GM19328 (cell line): ENCODE data around the gene EFNA2.
"Not testable (repeated sequence)": the region's sequence is repeated elsewhere in the genome, so short reads cannot be mapped to it uniquely, and the experiment has no call there.

Experiments used
- ATAC-seq: cut with Tn5 transposase; IDR thresholded peaks from one replicate; pipeline ENCODE4 v1.9.1; 2021; ENCODE audit warnings: mild to moderate bottlenecking, moderate library complexity; ENCODE audit not compliant: unreplicated experiment

Gene EFNA2

DNA sequence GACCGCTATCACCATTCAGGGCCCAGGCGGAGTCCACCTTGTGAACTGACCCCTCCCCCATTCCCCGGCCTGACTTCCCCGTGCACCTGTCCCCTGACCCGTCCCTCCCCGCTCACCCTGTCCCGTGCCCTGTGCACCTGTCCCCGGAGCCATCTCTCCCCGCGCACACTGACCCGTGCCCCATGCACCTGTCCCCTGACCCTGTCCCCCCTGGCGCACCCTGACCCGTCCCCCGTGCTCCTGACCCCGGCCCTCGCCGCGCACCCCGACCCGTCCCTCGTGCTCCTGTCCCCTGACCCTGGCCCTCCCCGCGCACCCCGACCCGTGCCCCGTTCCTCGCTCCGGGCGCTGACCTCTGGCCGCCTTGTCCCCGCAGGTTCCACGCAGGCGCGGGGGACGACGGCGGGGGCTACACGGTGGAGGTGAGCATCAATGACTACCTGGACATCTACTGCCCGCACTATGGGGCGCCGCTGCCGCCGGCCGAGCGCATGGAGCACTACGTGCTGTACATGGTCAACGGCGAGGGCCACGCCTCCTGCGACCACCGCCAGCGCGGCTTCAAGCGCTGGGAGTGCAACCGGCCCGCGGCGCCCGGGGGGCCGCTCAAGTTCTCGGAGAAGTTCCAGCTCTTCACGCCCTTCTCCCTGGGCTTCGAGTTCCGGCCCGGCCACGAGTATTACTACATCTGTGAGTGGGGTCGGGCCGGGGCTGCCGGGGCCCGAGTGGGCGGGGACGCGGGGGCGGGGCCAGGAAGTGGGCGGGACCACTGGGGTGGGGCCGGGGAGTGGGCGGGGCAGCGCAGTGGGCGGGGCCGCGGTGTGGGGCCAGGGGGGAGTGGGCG, 9.7 kb downstream of the EFNA2 start:
- ATAC-seq = no peak

DNA sequence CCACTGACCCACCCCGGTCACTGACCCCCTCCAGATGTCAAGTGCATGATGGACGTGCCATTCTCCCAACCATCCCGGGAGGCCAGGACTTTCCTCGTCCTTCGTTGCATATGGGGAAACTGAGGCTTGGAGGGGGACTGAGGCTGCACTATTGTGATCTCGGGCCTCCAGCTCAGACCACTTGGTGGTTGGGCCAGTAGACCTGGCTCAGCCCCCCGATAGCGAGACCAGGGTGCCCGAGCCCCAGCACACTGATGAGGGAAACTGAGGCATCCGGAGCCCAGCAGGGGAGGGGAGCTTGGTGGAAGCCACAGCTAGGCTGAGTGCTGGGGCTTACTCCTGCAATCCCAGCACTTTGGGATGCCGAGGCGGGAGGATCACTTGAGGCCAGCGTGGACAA, 10.4 kb downstream of the EFNA2 start:
- ATAC-seq = no peak

DNA sequence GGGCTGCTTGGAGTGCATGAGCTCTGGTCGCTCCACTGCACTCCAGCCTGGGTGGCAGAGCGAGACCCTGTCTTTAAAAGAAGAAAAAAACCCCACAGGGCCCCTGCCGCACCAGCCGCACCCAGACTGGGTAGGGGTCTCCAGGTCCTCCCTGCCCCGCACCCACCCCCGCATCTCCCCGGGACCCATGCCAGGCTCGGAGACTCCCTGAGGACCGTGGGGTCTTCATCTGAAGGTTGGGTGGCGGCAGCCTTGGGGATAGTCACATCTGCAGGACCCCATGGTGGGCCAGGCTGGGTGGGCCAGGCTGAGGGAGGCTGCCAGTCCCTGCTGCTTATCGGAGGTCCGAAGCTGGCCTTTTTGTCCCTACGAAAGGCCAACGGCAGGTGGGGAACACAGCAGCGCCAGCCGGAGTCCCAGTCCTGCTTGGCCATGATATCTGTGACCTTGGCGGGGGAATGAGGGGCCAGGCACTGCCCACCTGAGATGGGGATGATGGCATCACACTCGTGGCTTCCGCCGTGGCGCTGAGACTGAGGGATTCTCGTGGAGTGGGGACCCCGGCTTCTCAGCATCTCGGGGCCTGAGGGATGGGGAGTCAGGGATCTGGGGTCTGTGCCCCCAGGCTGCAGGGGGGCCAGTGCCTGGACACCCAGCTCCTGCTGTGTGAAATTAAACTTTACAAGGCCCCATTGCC, 11.1 kb downstream of the EFNA2 start:
- ATAC-seq = no peak

DNA sequence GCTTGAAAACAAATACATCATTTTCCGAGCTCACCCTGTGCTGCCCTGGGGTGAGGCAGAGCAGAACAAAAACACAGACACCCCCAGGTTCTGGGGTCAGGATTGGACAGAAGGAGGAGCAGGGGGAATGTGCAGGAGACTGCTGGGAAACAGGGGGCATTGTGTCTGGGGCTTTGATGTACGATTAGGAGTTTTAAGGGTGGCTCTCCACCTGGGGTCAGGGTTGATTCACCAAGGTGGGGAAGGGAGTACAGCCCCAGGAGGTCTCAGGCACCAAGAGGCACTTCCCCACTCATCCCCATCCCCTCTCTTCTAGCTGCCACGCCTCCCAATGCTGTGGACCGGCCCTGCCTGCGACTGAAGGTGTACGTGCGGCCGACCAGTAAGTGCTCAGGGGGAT, 12.6 kb downstream of the EFNA2 start:
- no peak for ATAC-seq

DNA sequence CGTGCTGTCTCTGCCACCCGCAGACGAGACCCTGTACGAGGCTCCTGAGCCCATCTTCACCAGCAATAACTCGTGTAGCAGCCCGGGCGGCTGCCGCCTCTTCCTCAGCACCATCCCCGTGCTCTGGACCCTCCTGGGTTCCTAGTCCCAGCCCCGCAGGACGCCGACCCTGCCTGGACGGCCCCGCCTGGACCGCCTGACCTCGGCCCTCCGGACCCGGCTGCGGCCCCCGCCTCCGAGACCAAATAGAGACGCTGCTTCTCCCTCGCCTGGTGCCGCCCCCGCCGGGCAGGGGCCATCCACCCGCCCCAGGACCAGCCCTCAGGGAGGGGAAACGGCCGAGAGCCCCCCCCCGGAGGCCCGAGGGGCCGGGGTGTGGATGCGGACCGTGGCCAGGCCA, 14.1 kb downstream of the EFNA2 start:
- ATAC-seq = no peak

DNA sequence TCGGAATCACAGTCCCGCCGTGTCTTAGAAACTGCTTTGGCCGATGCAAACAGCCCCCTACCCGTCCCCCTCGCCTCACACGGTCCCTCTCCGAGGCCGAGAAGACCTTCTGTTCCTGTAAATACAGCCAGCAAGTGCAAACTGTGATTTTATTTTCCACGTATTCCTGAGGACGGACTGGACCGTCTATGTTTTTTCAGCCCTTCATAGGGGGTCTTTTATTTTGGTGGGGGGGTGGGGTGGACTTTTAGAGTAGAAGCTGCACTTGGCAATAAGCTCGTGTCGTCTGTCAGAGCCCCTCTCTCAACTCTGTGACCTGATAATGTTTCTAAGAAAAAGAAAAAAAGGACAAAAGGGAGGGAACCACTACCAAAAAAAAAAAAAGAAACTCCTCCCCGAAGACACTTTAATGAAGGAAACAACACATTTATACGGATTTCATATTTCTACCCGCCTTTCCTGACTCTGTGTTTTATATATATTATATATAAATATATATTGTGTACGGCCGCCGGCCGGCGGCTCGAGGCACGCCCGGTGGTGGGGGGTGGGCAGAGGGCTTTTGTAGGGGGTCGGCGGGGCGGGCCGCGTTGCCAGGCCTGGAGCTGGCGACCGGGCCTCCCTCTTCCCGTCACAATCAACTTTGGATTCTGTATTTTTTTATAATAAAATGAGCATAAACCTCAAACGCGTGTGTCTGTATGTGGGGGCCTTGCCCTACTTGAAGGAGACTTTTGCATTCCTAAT, 15.2 kb downstream of the EFNA2 start:
- no peak for ATAC-seq

DNA sequence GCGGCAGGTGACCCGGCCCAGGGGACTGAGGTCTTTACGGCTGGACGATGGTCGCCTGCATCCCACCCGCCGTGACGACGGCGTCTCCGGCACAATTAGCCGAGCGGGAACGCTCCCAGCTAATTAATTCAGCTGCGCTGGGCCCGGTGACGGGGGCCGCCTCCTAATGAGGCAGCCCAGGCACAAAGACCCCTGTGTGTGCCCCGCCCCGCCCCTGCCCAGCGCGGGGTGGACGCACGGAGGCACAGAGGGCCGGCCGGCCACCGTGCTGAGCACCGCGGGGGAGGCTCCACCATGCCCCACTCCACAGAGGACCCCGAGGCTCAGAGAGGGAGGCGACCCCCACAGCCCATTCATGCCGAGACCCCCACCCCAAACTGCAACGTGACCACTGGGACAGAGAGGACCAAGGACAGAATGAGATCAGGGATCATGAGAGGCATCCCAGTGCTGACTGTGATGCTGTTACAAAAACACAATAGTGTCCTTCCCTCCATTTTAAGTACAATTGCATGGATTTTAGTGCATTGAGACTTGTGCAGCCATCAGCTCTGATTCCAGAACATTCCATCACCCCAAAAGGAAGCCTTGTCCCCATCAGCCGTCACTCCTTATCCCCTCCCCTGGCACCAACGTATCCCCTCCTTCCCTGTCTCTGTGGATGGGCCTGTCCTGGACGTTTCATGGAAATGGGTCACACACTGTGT, 17.0 kb downstream of the EFNA2 start:
- no peak for ATAC-seq

DNA sequence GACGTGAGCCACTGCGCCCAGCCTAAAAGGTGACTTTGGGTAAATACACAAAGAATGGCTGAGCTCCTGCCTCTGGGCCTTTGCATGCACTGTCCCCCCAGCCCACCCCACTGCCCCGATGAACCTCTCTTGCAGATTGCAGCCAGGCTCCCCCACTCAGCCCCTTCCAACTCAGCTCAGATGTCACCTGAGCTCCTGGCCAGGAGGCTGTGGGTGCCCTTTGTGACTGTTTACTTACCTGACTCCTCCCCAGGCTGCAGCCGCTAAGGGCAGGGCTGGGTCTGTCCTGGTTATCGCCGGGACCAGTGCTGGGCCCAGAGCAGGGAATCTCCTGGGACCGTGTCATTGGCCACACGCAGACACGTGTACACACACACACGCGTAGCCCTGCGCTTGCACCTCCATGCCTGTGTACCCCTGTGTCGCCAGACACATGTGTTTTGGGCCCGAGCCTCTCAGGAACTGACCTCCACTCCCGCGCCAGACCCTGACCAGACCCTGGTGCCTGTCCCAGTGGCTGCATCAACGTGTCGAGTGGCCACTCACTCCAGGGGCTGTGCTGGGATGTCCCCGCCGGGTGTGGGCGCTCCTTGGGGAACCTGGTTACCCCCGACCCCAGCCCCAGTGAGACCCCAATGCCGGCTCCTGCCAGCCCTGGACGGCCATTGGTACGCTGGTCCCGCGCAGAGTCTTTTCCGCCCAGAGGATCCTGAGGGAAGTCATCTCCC, 18.7 kb downstream of the EFNA2 start:
- ATAC-seq = no peak

DNA sequence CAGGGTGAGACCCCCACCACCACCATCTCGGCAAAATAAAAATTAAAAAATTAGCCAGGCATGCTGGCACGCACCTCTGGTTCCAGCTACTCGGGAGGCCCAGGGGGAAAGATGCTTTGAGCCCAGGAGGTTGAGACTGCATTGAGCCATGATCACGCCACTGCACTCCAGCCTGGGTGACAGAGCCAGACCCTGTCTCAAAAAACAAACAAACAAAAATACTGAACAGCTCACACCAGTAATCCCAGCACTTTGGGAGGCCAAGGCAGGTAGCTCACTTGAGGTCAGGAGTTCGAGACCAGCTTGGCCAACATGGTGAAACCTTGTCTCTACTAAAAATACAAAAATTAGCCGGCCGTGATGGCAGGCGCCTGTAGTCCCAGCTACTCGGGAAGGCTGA, 19.7 kb downstream of the EFNA2 start:
- not testable (repeated sequence) for ATAC-seq

DNA sequence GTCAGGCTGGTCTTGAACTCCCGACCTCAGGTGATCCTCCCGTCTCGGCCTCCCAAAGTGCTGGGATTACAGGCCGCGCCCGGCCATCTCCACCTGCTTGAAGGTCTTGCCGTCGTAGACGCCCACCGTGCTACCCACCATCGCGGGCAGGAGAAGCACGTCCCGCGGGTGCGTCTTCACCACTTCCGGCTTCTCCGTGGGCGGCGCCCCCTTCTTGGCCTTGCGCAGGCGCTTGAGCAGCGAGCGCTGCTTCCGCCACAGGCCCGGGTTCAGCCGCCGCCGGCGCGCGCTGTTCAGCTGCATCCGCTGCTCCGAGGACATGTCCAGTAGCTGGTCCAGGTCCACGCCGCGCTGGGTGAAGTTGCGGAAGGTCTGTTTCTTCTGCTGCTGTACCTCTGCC, 21.6 kb downstream of the EFNA2 start:
- no peak for ATAC-seq

DNA sequence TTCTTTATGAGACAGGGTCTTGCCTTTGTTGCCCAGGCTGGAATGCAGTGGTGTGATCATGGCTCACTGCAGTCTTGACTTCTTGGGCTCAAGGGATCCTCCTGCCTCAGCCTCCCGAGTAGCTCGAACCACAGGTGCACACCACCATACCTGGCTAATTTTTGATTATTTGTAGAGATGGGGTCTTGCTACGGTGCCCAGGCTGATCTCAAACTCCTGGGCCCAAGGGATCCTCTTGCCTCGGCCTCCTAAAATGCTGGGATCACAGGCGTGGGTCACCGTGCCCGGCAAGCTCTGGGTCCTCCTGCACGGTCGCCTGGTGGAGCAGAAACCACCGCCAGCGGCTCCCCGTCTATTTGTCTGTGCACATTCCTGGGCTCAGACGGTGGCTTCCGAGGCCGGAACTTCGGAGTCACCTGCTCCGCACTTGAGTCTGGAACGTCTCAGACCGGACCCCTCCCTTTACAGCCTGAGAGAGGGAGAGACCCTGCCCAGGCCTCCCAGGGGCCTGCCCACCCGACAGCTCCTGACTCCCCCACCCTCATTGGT, 22.2 kb downstream of the EFNA2 start:
- ATAC-seq = no peak

DNA sequence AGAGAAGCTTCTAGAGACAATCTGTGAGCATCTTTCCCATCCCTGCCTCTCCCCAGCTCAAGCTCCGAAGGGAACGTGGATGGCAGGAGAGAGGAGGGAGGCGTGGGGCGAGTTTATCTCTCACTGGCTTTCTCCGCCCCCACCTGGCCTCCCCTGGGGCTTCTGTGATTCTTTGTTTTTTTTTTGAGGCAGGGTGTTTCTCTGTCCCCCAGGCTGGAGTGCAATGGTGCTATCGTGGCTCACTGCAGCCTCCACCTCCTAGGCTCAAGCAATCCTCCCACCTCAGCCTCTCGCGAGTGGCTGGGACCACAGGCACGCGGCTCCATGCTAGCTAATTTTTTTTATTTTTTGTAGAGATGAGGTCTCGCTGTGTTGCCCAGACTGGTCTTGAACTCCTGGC, 23.0 kb downstream of the EFNA2 start:
- no peak for ATAC-seq

DNA sequence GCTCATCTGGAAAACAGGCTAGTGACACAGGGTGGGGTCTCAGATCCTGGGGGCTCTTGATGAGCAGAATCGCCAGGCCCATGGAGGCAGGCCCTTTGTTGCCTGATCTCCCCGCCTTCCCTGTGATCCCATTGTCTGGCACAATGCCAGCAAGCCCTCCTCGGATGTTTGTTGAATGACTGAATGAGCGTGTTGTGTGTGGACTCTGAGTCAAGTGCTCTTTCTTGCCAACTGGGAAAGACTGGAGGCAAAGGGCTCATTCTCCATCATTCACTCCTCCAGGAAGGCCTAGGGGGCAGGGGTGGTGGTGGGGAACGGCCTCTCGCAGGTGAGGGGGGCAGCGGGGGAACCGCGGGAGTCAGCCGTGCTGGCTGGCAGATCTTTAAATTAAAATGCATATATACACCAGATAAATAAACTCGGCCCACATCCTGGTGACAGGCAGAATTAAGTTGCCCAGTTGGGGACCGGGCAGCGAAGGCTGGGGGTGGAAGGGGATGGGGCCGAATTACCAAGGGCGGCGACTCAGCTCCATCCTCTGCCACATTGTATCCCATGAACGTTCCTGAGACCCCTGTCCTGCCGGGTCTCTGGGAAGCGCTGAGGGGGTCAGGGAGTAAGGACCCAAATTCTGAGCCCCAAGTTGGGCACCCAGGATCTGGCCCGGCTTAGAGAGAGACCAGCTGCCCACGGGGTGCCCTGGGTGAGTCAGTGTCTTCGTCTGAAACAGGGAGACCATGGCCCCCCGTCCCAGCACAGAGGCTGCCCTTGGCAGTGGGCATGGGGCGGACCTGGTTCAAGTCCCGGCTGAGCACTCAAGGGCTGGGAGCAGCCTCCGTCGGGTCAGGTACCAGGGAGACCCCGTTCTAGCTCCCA, 24.5 kb downstream of the EFNA2 start:
- ATAC-seq = no peak

DNA sequence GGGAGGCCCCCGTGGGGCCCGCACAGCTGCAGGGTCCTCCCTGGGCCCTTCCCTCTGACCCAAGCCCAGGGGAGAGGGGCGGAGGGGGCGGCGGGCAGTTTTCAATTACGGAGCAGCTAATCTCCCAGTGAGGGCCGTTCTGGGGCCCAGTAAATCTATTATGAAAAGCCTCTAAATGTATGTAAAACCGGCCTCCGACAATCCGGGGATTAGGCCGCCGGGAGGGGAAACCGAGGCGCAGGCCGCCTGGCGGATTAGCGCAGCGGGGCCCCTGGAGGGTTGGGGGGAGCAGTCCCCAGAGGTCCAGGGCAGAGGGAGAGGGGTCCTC, 25.1 kb downstream of the EFNA2 start:
- ATAC-seq = no peak

DNA sequence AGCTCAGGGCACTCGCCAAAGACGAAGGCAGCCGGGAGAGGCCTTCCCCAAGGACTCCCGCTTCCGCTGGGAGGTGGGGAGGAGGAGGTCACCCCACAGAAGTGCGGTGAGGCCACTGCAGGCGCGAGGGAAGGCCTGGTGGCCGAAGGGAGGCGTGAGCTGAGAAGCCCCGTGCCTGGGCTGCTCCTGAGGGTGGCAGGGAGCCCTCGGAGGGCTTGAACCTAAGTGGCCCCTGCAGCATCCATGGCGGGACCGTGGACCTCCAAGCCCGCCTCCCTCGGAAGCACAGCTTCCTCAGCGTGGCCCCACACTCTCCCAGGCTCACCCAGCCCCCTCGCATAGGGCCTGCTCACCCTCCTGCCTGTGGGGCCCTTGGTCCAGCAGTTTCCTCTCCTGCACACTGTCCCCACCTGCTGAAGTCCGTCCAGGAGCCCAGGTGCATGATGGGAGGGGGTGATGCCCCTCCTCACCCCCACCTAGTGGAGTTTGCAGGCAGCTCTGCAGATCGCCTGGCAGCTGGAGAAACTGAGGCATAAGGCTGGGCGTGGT, 25.9 kb downstream of the EFNA2 start:
- ATAC-seq = no peak

DNA sequence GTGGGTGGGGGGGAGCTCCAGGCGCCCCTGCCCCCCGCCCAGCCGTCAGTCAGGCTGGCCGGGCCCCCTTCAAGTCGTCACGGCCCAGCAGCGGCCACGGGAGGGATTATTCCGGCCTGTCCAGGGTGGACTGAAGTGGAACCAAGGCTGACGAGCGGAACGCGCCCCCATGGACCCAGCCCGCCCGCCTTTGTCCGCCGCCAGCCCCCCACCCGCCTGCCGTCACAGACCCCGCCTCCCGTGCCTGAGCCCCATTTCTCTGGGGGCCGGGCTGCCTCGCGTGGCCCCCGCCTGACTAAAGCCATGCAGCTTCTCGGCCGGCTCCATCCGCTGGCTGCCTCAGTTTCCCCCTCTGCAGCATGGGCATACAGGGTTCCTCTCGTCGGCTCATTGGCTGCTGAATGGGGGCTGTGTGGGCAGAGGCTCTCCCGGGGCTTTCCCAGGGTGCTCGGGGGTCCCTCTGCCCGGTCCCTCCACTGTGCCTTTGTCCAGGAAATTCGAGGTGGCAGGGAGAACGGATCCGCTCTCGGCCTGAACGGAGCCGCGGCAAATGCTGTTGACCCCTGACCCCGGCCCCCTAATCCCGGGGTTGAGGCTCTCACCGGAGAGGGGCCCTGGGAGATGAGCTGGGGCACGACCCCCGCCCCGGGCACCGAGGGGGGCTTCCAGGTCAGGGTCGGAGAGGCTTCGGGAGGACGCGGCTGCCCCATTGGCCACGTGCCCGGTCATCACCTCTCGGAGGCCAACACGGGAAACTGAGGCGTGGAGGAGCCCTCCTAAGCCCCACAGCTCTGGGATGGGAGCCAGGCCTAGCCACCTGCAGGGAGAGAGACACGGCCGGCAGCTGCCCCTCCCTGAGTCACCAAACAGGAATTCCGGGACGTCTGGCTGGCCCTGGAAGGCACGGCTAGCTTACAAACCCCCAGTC, 27.4 kb downstream of the EFNA2 start:
- ATAC-seq = no peak

DNA sequence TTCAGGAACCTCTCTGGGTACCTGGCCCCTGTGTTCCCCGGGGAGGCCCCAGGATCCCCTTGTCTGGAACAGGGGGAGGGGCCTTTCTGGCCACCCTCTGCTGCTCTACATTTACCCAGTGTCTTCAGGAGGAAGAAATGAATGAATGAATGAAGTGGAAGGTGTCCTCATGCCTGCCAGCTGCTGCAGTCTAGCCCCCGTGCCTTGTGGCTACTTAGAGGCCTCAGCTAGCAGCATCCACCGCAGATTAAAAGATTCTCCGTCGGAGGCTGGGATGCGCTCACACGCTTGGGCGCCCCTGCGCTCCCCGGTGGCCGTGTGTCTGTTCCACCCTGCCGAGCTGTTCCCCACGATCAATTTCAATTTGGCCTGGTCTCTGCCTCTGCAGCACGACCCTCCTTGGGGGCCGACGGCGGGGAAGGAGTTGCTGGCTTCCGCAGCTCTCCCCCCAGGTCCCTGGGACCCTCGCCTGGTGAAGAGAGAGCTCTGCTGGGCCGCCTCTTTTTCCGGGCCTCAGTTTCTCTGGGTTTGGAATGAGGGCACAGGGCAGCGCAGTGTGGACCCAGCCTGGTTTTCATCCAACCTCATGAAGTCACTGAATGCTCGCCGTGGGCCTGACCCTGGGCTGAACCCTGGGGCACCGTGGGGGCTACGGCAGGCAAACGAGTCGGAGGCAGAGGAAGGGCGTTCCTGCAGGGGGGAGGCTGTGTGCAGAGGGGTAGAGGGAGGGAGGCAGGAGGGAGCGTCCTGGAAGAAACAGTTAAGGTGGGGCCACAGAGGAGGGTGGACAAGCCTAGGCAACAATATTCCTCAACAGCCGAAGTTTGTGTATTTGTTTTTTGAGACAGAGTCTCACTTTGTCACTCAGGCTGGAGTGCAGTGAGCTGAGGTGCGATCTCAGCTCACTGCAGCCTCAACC, 28.3 kb downstream of the EFNA2 start:
- ATAC-seq = no peak
